ENCODE results near the gene BCAP31.

BCAP31 gene

DNA sequence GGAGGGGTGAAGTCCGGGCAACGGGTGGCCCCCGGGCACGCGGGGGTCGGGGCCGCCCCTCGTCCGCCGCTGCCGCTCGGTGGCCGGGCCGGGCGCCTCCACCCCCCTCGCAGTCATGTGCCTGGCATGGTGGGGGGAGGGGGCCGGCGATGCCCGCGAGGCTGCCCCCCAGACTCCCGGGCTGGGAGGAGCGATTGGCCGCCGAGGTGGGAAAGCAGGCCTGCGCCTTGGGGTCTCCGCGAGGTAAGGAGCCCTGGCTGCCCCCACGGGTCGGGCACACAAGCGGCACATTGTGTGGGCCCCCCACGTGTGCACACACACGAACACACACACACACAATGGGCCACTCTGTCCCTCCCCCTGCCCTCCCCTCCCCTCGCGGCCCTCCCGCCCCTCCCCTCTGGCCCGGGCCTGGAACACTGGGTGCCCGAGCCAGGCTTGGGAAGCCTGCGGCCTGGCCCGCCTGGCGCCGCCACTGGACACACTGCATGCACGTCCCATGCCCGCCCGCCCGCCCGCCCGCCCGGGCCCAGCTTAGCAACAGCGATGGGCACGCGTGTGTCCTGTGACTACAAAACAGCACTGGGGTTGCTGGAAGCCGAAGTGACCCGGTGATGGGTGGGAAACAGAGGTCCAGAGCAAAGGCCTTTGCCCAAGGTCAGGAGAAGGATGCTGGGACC lies 35.1 kb downstream of the BCAP31 start:
- peaks cover 0 to 5% (median 0%) of the 10 kb centered on the region in 5 experiments for H3K9me3 ChIP-seq (ENCODE audit: control extremely low read depth in 1 of 5, control insufficient read depth in 4 of 5, insufficient read depth in 2 of 5, low read depth in 1 of 5, low read length in 4 of 5)
- no peak overlapping the region for H3K27ac ChIP-seq (ENCODE audit: insufficient read depth in 1 of 2, low read depth in 1 of 2, low read length in 2 of 2, poor library complexity in 1 of 2, severe bottlenecking in 2 of 2)
- peaks cover 0 to 3% (median 0%) of the 10 kb centered on the region in 4 experiments for H3K4me1 ChIP-seq (ENCODE audit: control extremely low read depth in 1 of 4, control insufficient read depth in 4 of 4, insufficient read depth in 4 of 4, low read length in 3 of 4)
- ChIA-PET CTCF (no interaction called here), POLR2A (no interaction called here)
- WGBS (ENCODE audit: insufficient coverage) = 47% methylated on average over 38 of the region's 53 CpGs
- H3K27me3 ChIP-seq (replicated peaks in 2 of 5; ENCODE audit: control insufficient read depth in 4 of 5, insufficient read depth in 5 of 5, low read length in 4 of 5) = peaks cover 0 to 62% (median 0%) of the 10 kb centered on the region in 5 experiments
- no peak overlapping the region for H3K4me3 ChIP-seq (ENCODE audit: control insufficient read depth in 1 of 7, extremely low read depth in 1 of 7, insufficient read depth in 4 of 7, low read depth in 2 of 7, low read length in 6 of 7)
- H3K36me3 ChIP-seq (ENCODE audit: control insufficient read depth in 4 of 4, insufficient read depth in 4 of 4, low read length in 3 of 4) = no peaks in the 10 kb centered on the region
- DNase-seq = no peak

DNA sequence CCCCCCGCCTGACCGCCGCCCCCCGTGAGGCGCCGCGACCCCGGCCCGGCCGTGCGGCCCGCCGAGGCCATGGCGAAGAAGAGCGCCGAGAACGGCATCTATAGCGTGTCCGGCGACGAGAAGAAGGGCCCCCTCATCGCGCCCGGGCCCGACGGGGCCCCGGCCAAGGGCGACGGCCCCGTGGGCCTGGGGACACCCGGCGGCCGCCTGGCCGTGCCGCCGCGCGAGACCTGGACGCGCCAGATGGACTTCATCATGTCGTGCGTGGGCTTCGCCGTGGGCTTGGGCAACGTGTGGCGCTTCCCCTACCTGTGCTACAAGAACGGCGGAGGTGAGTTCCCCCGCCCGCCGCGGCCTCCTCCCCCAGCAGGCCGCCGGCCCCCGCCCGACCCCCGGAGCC lies 35.7 kb downstream of the BCAP31 start:
- peaks cover 0 to 3% (median 0%) of the 10 kb centered on the region in 4 experiments for H3K4me1 ChIP-seq (ENCODE audit: control extremely low read depth in 1 of 4, control insufficient read depth in 4 of 4, insufficient read depth in 4 of 4, low read length in 3 of 4)
- H3K27me3 ChIP-seq (replicated peaks in 2 of 5; ENCODE audit: control insufficient read depth in 4 of 5, insufficient read depth in 5 of 5, low read length in 4 of 5) = peaks cover 0 to 68% (median 0%) of the 10 kb centered on the region in 5 experiments
- no peaks in the 10 kb centered on the region for H3K36me3 ChIP-seq (ENCODE audit: control insufficient read depth in 4 of 4, insufficient read depth in 4 of 4, low read length in 3 of 4)
- peaks cover 0 to 9% (median 0%) of the 10 kb centered on the region in 5 experiments for H3K9me3 ChIP-seq (ENCODE audit: control extremely low read depth in 1 of 5, control insufficient read depth in 4 of 5, insufficient read depth in 2 of 5, low read depth in 1 of 5, low read length in 4 of 5)
- H3K4me3 ChIP-seq (ENCODE audit: control insufficient read depth in 1 of 7, extremely low read depth in 1 of 7, insufficient read depth in 4 of 7, low read depth in 2 of 7, low read length in 6 of 7) = peak overlapping the region in 2 of 7 experiments; percentile 40 to 54
- 40% methylated on average over 40 of the region's 57 CpGs for WGBS (ENCODE audit: insufficient coverage)
- ChIA-PET POLR2A (no interaction called here), CTCF (no interaction called here)
- no peak for DNase-seq
- H3K27ac ChIP-seq (ENCODE audit: insufficient read depth in 1 of 2, low read depth in 1 of 2, low read length in 2 of 2, poor library complexity in 1 of 2, severe bottlenecking in 2 of 2) = peak overlapping the region in 1 of 2 experiments; percentile 49

DNA sequence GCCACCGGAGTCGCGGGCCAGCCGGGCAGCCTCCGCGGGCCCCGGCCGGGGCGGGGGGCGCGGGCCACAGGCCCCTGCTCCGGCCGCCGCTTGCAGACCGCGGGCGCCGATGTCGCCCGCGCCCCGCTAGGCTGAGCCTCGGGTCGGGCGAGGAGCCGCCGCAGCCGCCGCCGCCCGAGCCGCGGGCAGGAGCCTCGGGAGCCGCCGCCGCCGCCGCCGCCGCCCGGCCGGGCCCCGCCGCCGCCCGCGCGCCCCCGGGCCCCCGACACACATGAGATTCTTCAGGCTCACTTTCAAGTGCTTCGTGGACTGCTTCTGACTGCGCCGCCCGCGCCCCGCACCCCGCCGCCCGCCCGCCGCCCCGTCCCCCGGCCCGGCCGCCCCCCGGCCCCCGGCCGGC lies 36.1 kb downstream of the BCAP31 start:
- WGBS (ENCODE audit: insufficient coverage) = 34% methylated on average over 42 of the region's 69 CpGs
- peaks cover 0 to 3% (median 0%) of the 10 kb centered on the region in 4 experiments for H3K4me1 ChIP-seq (ENCODE audit: control extremely low read depth in 1 of 4, control insufficient read depth in 4 of 4, insufficient read depth in 4 of 4, low read length in 3 of 4)
- peaks cover 0 to 71% (median 0%) of the 10 kb centered on the region in 5 experiments for H3K27me3 ChIP-seq (replicated peaks in 2 of 5; ENCODE audit: control insufficient read depth in 4 of 5, insufficient read depth in 5 of 5, low read length in 4 of 5)
- no peaks in the 10 kb centered on the region for H3K36me3 ChIP-seq (ENCODE audit: control insufficient read depth in 4 of 4, insufficient read depth in 4 of 4, low read length in 3 of 4)
- no peak overlapping the region for H3K27ac ChIP-seq (ENCODE audit: insufficient read depth in 1 of 2, low read depth in 1 of 2, low read length in 2 of 2, poor library complexity in 1 of 2, severe bottlenecking in 2 of 2)
- POLR2A ChIA-PET = no interaction called here
- no peak overlapping the region for H3K4me3 ChIP-seq (ENCODE audit: control insufficient read depth in 1 of 7, extremely low read depth in 1 of 7, insufficient read depth in 4 of 7, low read depth in 2 of 7, low read length in 6 of 7)
- CTCF ChIA-PET = no interaction called here
- peaks cover 0 to 12% (median 0%) of the 10 kb centered on the region in 5 experiments for H3K9me3 ChIP-seq (ENCODE audit: control extremely low read depth in 1 of 5, control insufficient read depth in 4 of 5, insufficient read depth in 2 of 5, low read depth in 1 of 5, low read length in 4 of 5)
- no peak for DNase-seq

DNA sequence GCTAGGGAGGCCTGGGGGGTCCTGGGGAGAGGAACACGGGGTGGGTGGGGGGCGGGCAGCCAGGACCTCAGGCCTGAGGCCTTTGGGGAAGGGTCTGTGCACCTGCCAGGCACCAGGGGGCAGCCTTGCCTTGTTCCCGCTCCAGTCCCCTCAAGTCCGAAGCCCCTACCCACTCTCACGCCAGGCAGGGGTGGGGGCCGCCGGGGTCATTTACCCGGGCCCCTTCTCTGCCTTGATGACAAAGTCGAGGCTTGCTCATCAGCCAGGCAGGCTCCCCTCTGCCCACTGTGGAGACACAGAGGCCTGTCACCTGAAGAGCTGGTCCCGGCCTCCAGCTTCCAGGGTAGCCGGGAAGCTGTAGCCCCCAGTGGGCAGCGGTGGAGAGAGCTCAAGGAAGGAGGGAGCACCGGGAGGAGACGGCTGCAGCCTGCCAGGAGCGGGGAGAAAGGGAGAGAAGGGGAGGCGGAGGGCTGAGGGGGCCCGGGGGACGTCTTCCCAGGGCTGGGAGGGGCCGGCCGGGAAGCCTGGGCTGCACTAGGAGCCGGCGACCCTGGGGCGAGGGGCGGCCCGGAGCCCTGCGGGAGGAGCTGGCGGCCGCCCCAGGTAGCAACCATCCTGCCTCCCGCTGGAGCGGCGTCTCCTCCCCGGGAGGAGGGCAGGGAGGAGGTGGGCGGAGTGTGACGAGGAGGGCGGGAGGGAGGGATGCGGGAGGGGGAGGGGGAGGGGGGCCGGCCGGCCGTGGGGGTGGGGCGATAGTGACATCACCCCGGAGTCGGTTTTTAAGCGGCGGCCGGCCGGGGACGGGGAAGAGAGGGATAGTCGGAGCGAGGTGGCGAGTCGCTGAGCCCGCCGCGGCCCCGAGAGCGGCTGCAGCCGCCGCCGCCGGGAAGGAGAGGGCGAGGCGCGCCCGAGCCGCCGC lies 36.8 kb downstream of the BCAP31 start, which contains the start of gene SLC6A8:
SLC6A8 (plus strand) TSS at position 806 of the 919 bp plus-strand sequence. CDS start 649 bp downstream, outside the sequence.
- Histone ChIP-seq H3K4me3 (ENCODE audit: control insufficient read depth in 1 of 7, extremely low read depth in 1 of 7, insufficient read depth in 4 of 7, low read depth in 2 of 7, low read length in 6 of 7) (peak within 1 kb of the TSS in 3 of 7 experiments; percentile 19 to 58 (median 43)), H3K27ac (ENCODE audit: insufficient read depth in 1 of 2, low read depth in 1 of 2, low read length in 2 of 2, poor library complexity in 1 of 2, severe bottlenecking in 2 of 2) (peak within 1 kb of the TSS in 1 of 2 experiments; percentile 49), H3K36me3 (ENCODE audit: control insufficient read depth in 4 of 4, insufficient read depth in 4 of 4, low read length in 3 of 4) (no peaks in the 10 kb centered on the region), H3K9me3 (ENCODE audit: control extremely low read depth in 1 of 5, control insufficient read depth in 4 of 5, insufficient read depth in 2 of 5, low read depth in 1 of 5, low read length in 4 of 5) (peaks cover 0 to 12% (median 0%) of the 10 kb centered on the region in 5 experiments), H3K27me3 (replicated peaks in 2 of 5; ENCODE audit: control insufficient read depth in 4 of 5, insufficient read depth in 5 of 5, low read length in 4 of 5) (peaks cover 0 to 73% (median 0%) of the 10 kb centered on the region in 5 experiments), H3K4me1 (ENCODE audit: control extremely low read depth in 1 of 4, control insufficient read depth in 4 of 4, insufficient read depth in 4 of 4, low read length in 3 of 4) (peaks cover 0 to 3% (median 0%) of the 10 kb centered on the region in 4 experiments)
- peak in 2 of 3 donors; percentile 44 to 56 for DNase-seq
- WGBS (ENCODE audit: insufficient coverage) = 36% methylated on average over 30 of the region's 66 CpGs
- CTCF ChIA-PET = interaction anchor here (1.0 to 1.3 kb wide), 2 partner anchors 16 to 19 kb away, joined by 3 to 5 read pairs; no protein-coding TSS in a partner anchor
- POLR2A ChIA-PET = no interaction called here

DNA sequence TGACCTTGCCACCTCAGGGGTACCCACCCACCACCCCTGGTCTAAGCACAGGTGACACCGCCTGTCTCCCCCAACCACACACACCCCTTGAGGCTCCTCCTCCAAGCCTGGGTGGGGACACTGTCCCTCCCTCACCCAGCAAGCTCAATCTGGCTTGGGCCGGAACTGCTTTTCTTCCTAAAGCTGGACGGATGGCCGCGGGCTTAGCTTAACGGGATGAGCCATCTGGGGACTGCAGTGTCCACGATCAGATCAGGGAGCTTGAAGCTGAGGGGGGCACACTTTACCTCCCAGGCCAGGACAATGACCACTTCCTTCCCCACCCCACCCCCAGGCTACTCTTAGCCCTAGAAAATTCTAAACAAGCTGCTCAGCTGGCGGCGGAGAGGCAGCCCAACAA lies 37.5 kb downstream of the BCAP31 start:
- peaks cover 0 to 3% (median 0%) of the 10 kb centered on the region in 4 experiments for H3K4me1 ChIP-seq (ENCODE audit: control extremely low read depth in 1 of 4, control insufficient read depth in 4 of 4, insufficient read depth in 4 of 4, low read length in 3 of 4)
- H3K36me3 ChIP-seq (ENCODE audit: control insufficient read depth in 4 of 4, insufficient read depth in 4 of 4, low read length in 3 of 4) = no peaks in the 10 kb centered on the region
- peaks cover 0 to 68% (median 0%) of the 10 kb centered on the region in 5 experiments for H3K27me3 ChIP-seq (replicated peaks in 2 of 5; ENCODE audit: control insufficient read depth in 4 of 5, insufficient read depth in 5 of 5, low read length in 4 of 5)
- 69% methylated on average over 6 of the region's 9 CpGs for WGBS (ENCODE audit: insufficient coverage)
- peak overlapping the region in 1 of 2 experiments; percentile 43 for H3K27ac ChIP-seq (ENCODE audit: insufficient read depth in 1 of 2, low read depth in 1 of 2, low read length in 2 of 2, poor library complexity in 1 of 2, severe bottlenecking in 2 of 2)
- DNase-seq = no peak
- no peak overlapping the region for H3K4me3 ChIP-seq (ENCODE audit: control insufficient read depth in 1 of 7, extremely low read depth in 1 of 7, insufficient read depth in 4 of 7, low read depth in 2 of 7, low read length in 6 of 7)
- peaks cover 0 to 12% (median 0%) of the 10 kb centered on the region in 5 experiments for H3K9me3 ChIP-seq (ENCODE audit: control extremely low read depth in 1 of 5, control insufficient read depth in 4 of 5, insufficient read depth in 2 of 5, low read depth in 1 of 5, low read length in 4 of 5)
- POLR2A ChIA-PET = no interaction called here
- CTCF ChIA-PET = interaction anchor here (1.0 to 1.3 kb wide), 2 partner anchors 15 to 19 kb away, joined by 3 to 5 read pairs; no protein-coding TSS in a partner anchor

- Histone ChIP-seq H3K4me3 (ENCODE audit: control insufficient read depth in 1 of 7, extremely low read depth in 1 of 7, insufficient read depth in 4 of 7, low read depth in 2 of 7, low read length in 6 of 7) (no peak overlapping the region), H3K27ac (ENCODE audit: insufficient read depth in 1 of 2, low read depth in 1 of 2, low read length in 2 of 2, poor library complexity in 1 of 2, severe bottlenecking in 2 of 2) (peak overlapping the region in 1 of 2 experiments; percentile 43), H3K27me3 (replicated peaks in 2 of 5; ENCODE audit: control insufficient read depth in 4 of 5, insufficient read depth in 5 of 5, low read length in 4 of 5) (peaks cover 0 to 68% (median 0%) of the 10 kb centered on the region in 5 experiments), H3K9me3 (ENCODE audit: control extremely low read depth in 1 of 5, control insufficient read depth in 4 of 5, insufficient read depth in 2 of 5, low read depth in 1 of 5, low read length in 4 of 5) (peaks cover 0 to 12% (median 0%) of the 10 kb centered on the region in 5 experiments), H3K36me3 (ENCODE audit: control insufficient read depth in 4 of 4, insufficient read depth in 4 of 4, low read length in 3 of 4) (no peaks in the 10 kb centered on the region), H3K4me1 (ENCODE audit: control extremely low read depth in 1 of 4, control insufficient read depth in 4 of 4, insufficient read depth in 4 of 4, low read length in 3 of 4) (peaks cover 0 to 3% (median 0%) of the 10 kb centered on the region in 4 experiments)
- ChIA-PET CTCF (interaction anchor here (1.0 to 2.4 kb wide), 4 partner anchors 14 to 22 kb away, joined by 3 to 8 read pairs (median 4); no protein-coding TSS in a partner anchor), POLR2A (no interaction called here)
- DNase-seq = peak in 1 of 3 donors; percentile 31
- 80% methylated on average over 22 of the region's 24 CpGs for WGBS (ENCODE audit: insufficient coverage)
Observed at GRCh38 chrX:153685751-153686696, 38.2 kb downstream of the BCAP31 start.

All from common myeloid progenitor, CD34-positive (primary cell).